Measurements from ENCODE around the gene MGAT5. TPM values are rescaled to one million over a fixed set of nuclear protein-coding genes. Genes with fewer than 3 reads are reported as not detected.

Gene MGAT5
- total RNA-seq, 4 donors from 2014 or later = 34.1 to 47.5 (median 42.6) TPM

DNA sequence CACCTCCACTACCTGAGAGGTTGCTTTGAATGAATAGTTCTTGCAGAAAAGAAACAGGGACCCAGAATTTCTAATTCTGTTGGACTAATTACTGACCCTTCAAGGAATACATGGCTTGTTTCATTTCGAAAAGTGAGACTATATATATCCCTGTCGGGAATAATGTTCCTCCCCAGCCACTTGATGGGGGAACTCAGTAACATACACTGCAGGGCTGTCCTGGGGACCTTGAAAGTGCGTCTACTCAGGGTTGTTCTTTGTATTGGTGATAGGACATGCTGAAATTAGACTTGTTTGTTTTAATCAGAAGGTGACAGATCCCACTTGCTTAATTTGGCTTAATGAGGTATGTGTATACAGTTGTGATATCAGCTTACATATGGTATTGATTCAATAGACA, 25.5 kb downstream of the MGAT5 start:
- 81 to 82% methylated on average over 3 of the region's 3 CpGs for WGBS, 2 donors
- H3K9me3 ChIP-seq = no peaks in the 10 kb centered on the region
- H3K36me3 ChIP-seq = no peaks in the 10 kb centered on the region
- DNase-seq (ENCODE audit: low spot score in 2 of 2) = no peak
- TF ChIP-seq POLR2A (IDR thresholded peaks at IDR 0.05) (no peak), EP300 (IDR thresholded peaks at IDR 0.05) (no peak), CTCF (IDR thresholded peaks at IDR 0.05) (no peak)
- no peak overlapping the region for H3K27ac ChIP-seq
- H3K4me3 ChIP-seq = no peak overlapping the region
- peaks cover 0 to 14% (median 7%) of the 10 kb centered on the region in 4 donors for H3K4me1 ChIP-seq
- H3K27me3 ChIP-seq = no peaks in the 10 kb centered on the region

DNA sequence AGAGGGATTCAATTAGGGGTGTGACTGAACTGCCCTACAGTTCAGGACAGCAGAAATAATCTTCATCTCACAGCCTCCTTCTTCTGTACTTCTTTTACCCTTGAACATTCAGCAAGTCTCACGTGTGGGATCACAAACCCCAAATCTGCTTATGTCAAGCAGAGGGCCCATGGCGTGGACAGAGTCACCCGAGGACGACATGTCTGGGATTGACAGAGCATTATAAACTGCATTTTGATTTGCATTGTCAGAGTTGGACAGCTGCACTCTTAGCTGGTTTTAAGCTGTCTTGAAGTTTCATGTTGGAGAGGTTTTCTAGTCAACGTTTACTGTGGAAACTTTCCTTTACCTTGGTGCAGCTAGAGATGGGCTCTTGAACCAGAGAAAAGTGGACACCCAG, 26.4 kb downstream of the MGAT5 start:
- H3K4me1 ChIP-seq = peaks cover 0 to 14% (median 7%) of the 10 kb centered on the region in 4 donors
- H3K27ac ChIP-seq = no peak overlapping the region
- DNase-seq (ENCODE audit: low spot score in 2 of 2) = no peak
- no peaks in the 10 kb centered on the region for H3K9me3 ChIP-seq
- no peak overlapping the region for H3K4me3 ChIP-seq
- no peaks in the 10 kb centered on the region for H3K36me3 ChIP-seq
- no peaks in the 10 kb centered on the region for H3K27me3 ChIP-seq
- WGBS, 2 donors = 72 to 83% methylated on average over 5 of the region's 5 CpGs
- TF ChIP-seq EP300 (IDR thresholded peaks at IDR 0.05) = no peak
- TF ChIP-seq CTCF (IDR thresholded peaks at IDR 0.05) = no peak
- no peak for TF ChIP-seq POLR2A (IDR thresholded peaks at IDR 0.05)

DNA sequence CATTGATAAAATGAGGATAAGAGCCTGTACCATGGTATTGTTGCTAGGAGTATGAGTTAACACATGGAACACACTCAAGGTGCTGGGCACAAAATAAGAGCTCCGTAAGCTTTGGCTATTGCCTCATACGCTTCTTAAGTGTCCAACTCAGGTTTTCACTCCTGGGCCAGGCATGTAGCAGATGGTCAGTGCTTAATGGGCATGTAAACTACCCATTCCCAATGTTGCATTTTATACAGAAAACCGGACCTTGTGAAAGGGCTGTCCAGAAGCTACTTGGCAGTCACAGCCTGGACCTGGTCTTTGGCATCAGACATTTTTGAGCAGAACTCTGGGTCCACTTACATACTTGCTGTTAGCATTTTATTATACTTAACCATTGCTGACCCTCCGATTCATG, 26.9 kb downstream of the MGAT5 start:
- Histone ChIP-seq H3K27ac (no peak overlapping the region), H3K9me3 (no peaks in the 10 kb centered on the region), H3K4me1 (peaks cover 0 to 14% (median 7%) of the 10 kb centered on the region in 4 donors), H3K27me3 (no peaks in the 10 kb centered on the region), H3K4me3 (no peak overlapping the region), H3K36me3 (no peaks in the 10 kb centered on the region)
- TF ChIP-seq CTCF (IDR thresholded peaks at IDR 0.05) = no peak
- TF ChIP-seq EP300 (IDR thresholded peaks at IDR 0.05) = no peak
- no peak for TF ChIP-seq POLR2A (IDR thresholded peaks at IDR 0.05)
- WGBS, 2 donors = 89 to 94% methylated on average over 4 of the region's 4 CpGs
- DNase-seq (ENCODE audit: low spot score in 2 of 2) = no peak

DNA sequence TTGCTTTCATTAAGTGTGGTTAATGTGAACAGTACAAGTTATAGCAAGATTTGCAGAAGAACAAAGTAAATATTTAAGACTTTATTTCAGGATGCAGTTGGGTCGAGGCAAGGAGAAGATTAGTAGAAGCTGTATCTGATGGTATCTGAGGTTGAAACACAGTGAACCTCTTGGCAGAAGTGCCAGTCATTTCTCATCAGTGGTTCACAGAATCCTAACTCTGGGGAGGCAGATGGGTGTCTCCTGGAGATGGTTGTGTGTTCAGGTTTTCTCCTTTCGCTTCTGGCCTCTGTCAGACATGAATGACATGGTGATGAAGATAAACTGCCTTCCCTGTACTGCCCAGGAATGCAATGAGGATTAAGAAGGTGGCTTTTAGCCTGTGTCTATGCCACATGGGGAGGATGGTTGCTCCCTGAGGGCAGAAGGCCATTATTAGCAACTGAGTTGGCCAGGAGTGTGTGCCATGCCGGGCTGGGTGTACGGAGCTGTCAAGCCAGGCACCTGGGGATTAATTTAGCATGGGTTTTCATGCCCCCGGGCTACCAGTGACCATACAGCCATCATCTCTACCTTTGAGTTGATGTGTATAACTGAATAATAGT, 28.0 kb downstream of the MGAT5 start:
- peaks cover 0 to 16% (median 7%) of the 10 kb centered on the region in 4 donors for H3K4me1 ChIP-seq
- no peaks in the 10 kb centered on the region for H3K36me3 ChIP-seq
- no peak overlapping the region for H3K27ac ChIP-seq
- WGBS, 2 donors = 91 to 93% methylated on average over 5 of the region's 5 CpGs
- TF ChIP-seq CTCF (IDR thresholded peaks at IDR 0.05) (no peak), POLR2A (IDR thresholded peaks at IDR 0.05) (no peak), EP300 (IDR thresholded peaks at IDR 0.05) (no peak)
- H3K27me3 ChIP-seq = no peaks in the 10 kb centered on the region
- no peak for DNase-seq (ENCODE audit: low spot score in 2 of 2)
- no peaks in the 10 kb centered on the region for H3K9me3 ChIP-seq
- H3K4me3 ChIP-seq = no peak overlapping the region

- no peak for DNase-seq (ENCODE audit: low spot score in 2 of 2)
- H3K27ac ChIP-seq = no peak overlapping the region
- no peaks in the 10 kb centered on the region for H3K27me3 ChIP-seq
- no peaks in the 10 kb centered on the region for H3K36me3 ChIP-seq
- TF ChIP-seq EP300 (IDR thresholded peaks at IDR 0.05) (no peak), POLR2A (IDR thresholded peaks at IDR 0.05) (no peak), CTCF (IDR thresholded peaks at IDR 0.05) (no peak)
- H3K9me3 ChIP-seq = no peaks in the 10 kb centered on the region
- peaks cover 0 to 19% (median 8%) of the 10 kb centered on the region in 4 donors for H3K4me1 ChIP-seq
- no peak overlapping the region for H3K4me3 ChIP-seq
- 83 to 94% methylated on average over 4 of the region's 4 CpGs for WGBS, 2 donors
Measured at GRCh38 chr2:134282629-134283400, 28.9 kb downstream of the MGAT5 start.
